Astrocyte (in vitro differentiated cells and primary cell): Measurements from ENCODE around the gene SMIM23. TPM values are rescaled to one million over a fixed set of nuclear protein-coding genes. Genes with fewer than 3 reads are reported as not detected.
A peak's percentile ranks its signal among the peaks of the same experiment; 100 is the strongest.

Experiments
- DNase-seq: peaks from one replicate; pipeline ENCODE4 v3.0.0-alpha.2; 2010; ENCODE audit warnings: low read depth
- FAIRE-seq: peaks from 2 replicates; lab custom pipeline; 2011; peaks lifted over from hg19 to GRCh38; lab: Jason Lieb, UNC
- H2AFZ ChIP-seq: 2 replicates; pipeline ENCODE4 v1.6.0; 2012; ENCODE audit warnings: low read depth, low read length, inconsistent platforms
- H3K27ac ChIP-seq: 2 replicates; pipeline ENCODE4 v1.5.1; 2011; ENCODE audit warnings: low read depth, low read length, inconsistent platforms
- H3K27me3 ChIP-seq: 2 replicates; pipeline ENCODE4 v1.6.0; 2011; ENCODE audit warnings: low read length, inconsistent platforms; ENCODE audit not compliant: insufficient read depth
- H3K36me3 ChIP-seq: 2 replicates; pipeline ENCODE4 v1.5.1; 2011; ENCODE audit warnings: low read length, inconsistent platforms; ENCODE audit not compliant: insufficient read depth
- H3K4me1 ChIP-seq: 2 replicates; pipeline ENCODE4 v1.5.1; 2011; ENCODE audit warnings: low read length, inconsistent platforms; ENCODE audit not compliant: insufficient read depth
- H3K4me2 ChIP-seq: 2 replicates; pipeline ENCODE4 v1.6.0; 2012; ENCODE audit warnings: low read length, inconsistent platforms
- H3K4me3 ChIP-seq: 2 replicates; pipeline ENCODE4 v1.5.1; 2011; ENCODE audit warnings: low read depth, mild to moderate bottlenecking, low read length, inconsistent platforms; ENCODE audit not compliant: insufficient read depth
- H3K79me2 ChIP-seq: 2 replicates; pipeline ENCODE4 v1.6.0; 2012; ENCODE audit warnings: mild to moderate bottlenecking, low read length, inconsistent platforms; ENCODE audit not compliant: insufficient read depth
- H3K9ac ChIP-seq: 2 replicates; pipeline ENCODE4 v1.6.0; 2012; ENCODE audit warnings: mild to moderate bottlenecking, low read length, inconsistent platforms
- H3K9me3 ChIP-seq: 2 replicates; pipeline ENCODE4 v1.5.1; 2012; ENCODE audit warnings: low read depth, mild to moderate bottlenecking, low read length, inconsistent platforms; ENCODE audit not compliant: insufficient read depth
- H4K20me1 ChIP-seq: 2 replicates; pipeline ENCODE4 v1.6.0; 2012; ENCODE audit warnings: low read length, inconsistent platforms; ENCODE audit not compliant: insufficient read depth
- H3K27ac Mint-ChIP-seq: one replicate; pipeline ENCODE4 v1.8.0; 2021; ENCODE audit warnings: mild to moderate bottlenecking, mixed read lengths; ENCODE audit not compliant: unreplicated experiment
- H3K27me3 Mint-ChIP-seq: one replicate; pipeline ENCODE4 v1.8.0; 2021; ENCODE audit warnings: low read depth, mixed read lengths; ENCODE audit not compliant: unreplicated experiment
- H3K36me3 Mint-ChIP-seq: one replicate; pipeline ENCODE4 v1.8.0; 2021; ENCODE audit warnings: low read depth, mixed read lengths; ENCODE audit not compliant: unreplicated experiment
- H3K4me1 Mint-ChIP-seq: one replicate; pipeline ENCODE4 v1.8.0; 2021; ENCODE audit warnings: low read depth, mixed read lengths; ENCODE audit not compliant: unreplicated experiment
- H3K4me3 Mint-ChIP-seq: one replicate; pipeline ENCODE4 v1.8.0; 2021; ENCODE audit warnings: mild to moderate bottlenecking, moderate library complexity, mixed read lengths; ENCODE audit not compliant: unreplicated experiment
- H3K9me3 Mint-ChIP-seq: one replicate; pipeline ENCODE4 v1.8.0; 2021; ENCODE audit warnings: mild to moderate bottlenecking, mixed read lengths; ENCODE audit not compliant: unreplicated experiment
- EZH2 ChIP-seq: IDR thresholded peaks from 2 replicates; pipeline ENCODE4 v1.6.1; 2012; ENCODE audit warnings: mild to moderate bottlenecking, low read length, inconsistent platforms; ENCODE audit not compliant: insufficient read depth
- total RNA-seq: library from RNA; stranded (reverse); gene quantifications from 2 replicates; pipeline ENCODE4 v1.2.1, GENCODE V29; 2021
- TF ChIP-seq, protein P1 (sequence below): IDR thresholded peaks from 2 replicates; pipeline ENCODE4 v1.5.1; 2011; ENCODE audit warnings: low read depth, mild to moderate bottlenecking, inconsistent platforms, low read length, moderate library complexity; ENCODE audit not compliant: insufficient read depth

The SMIM23 gene
- total RNA-seq, 1 donor from 2014 or later, result not detected

DNA sequence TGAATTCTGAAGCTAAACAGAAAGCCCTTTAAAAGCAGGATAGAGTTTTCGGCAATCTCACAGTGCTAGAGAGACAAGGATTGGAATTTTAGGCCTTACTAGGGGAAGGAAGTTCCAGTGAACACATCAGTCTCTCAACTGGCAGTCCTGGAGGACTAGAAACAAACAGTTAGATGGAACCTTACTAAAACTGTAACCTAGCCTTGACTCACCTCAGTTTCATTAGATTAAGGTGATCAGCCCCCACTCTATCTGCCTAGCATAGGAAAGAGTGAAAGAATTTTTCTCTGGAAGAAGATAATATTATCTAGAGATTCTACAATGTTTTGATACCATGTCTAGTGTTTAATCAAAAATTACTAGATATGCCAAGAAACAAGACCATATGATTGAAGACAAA lies 25.8 kb upstream of the SMIM23 start:
- H3K27ac Mint-ChIP-seq, result peak overlapping the region; percentile 14
- peaks cover 2% of the 10 kb centered on the region for H3K9me3 Mint-ChIP-seq
- H3K4me1 Mint-ChIP-seq, result peaks cover 3% of the 10 kb centered on the region
- peaks cover 7% of the 10 kb centered on the region for H3K27me3 Mint-ChIP-seq
- H3K27ac ChIP-seq, result no peak overlapping the region
- H2AFZ ChIP-seq, result no peak overlapping the region
- H3K9ac ChIP-seq, result no peak overlapping the region
- no peak overlapping the region for H3K4me3 ChIP-seq
- no peaks in the 10 kb centered on the region for H3K36me3 ChIP-seq
- H3K36me3 Mint-ChIP-seq, result no peaks in the 10 kb centered on the region
- DNase-seq, result no peak
- no peak overlapping the region for H3K4me2 ChIP-seq
- H4K20me1 ChIP-seq, result no peaks in the 10 kb centered on the region
- no peaks in the 10 kb centered on the region for H3K27me3 ChIP-seq
- no peaks in the 10 kb centered on the region for H3K79me2 ChIP-seq
- no peak for TF ChIP-seq EZH2
- TF ChIP-seq, protein P1, sequence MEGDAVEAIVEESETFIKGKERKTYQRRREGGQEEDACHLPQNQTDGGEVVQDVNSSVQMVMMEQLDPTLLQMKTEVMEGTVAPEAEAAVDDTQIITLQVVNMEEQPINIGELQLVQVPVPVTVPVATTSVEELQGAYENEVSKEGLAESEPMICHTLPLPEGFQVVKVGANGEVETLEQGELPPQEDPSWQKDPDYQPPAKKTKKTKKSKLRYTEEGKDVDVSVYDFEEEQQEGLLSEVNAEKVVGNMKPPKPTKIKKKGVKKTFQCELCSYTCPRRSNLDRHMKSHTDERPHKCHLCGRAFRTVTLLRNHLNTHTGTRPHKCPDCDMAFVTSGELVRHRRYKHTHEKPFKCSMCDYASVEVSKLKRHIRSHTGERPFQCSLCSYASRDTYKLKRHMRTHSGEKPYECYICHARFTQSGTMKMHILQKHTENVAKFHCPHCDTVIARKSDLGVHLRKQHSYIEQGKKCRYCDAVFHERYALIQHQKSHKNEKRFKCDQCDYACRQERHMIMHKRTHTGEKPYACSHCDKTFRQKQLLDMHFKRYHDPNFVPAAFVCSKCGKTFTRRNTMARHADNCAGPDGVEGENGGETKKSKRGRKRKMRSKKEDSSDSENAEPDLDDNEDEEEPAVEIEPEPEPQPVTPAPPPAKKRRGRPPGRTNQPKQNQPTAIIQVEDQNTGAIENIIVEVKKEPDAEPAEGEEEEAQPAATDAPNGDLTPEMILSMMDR, result no peak
- peaks cover 6% of the 10 kb centered on the region for H3K4me1 ChIP-seq
- no peak overlapping the region for H3K4me3 Mint-ChIP-seq
- FAIRE-seq, result no peak
- H3K9me3 ChIP-seq, result peaks cover 3% of the 10 kb centered on the region

DNA sequence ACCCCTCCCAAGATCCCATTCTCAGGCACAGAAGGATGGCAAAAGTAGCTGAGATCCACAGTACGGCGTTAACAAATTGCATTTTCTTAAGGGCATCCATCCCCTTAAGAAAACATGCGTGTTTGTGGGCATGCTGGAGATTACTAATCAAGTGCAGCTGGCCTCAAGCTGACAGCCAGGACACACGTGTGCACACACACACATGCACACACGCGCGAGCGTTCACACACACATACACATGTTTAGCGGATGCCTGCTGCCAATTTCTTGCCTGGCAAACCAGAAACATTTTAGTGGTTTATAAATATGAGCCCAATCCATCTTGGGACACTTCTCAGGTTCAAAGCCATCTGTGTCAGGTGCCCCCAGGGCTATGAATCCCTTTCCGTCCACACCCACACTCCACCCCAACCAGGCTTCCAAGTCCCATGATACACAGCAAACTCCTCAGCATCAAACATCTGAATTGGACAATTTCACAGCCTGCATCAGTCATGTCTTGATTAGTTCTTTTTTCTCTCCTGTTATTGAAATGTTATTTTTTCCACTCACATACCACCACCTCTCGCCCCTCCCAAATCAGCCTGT lies 23.5 kb upstream of the SMIM23 start:
- Histone ChIP-seq H3K79me2 (no peaks in the 10 kb centered on the region), H3K9ac (no peak overlapping the region), H4K20me1 (no peaks in the 10 kb centered on the region), H3K9me3 (peaks cover 7% of the 10 kb centered on the region), H3K4me1 (peaks cover 6% of the 10 kb centered on the region), H2AFZ (no peak overlapping the region), H3K27ac (no peak overlapping the region), H3K4me3 (no peak overlapping the region), H3K4me2 (no peak overlapping the region), H3K36me3 (no peaks in the 10 kb centered on the region), H3K27me3 (peaks cover 5% of the 10 kb centered on the region)
- peaks cover 3% of the 10 kb centered on the region for H3K4me1 Mint-ChIP-seq
- H3K27ac Mint-ChIP-seq, result no peak overlapping the region
- peaks cover 11% of the 10 kb centered on the region for H3K27me3 Mint-ChIP-seq
- H3K36me3 Mint-ChIP-seq, result no peaks in the 10 kb centered on the region
- TF ChIP-seq, protein P1, result no peak
- no peak for TF ChIP-seq EZH2
- H3K9me3 Mint-ChIP-seq, result peaks cover 6% of the 10 kb centered on the region
- H3K4me3 Mint-ChIP-seq, result no peak overlapping the region
- no peak for FAIRE-seq
- no peak for DNase-seq

DNA sequence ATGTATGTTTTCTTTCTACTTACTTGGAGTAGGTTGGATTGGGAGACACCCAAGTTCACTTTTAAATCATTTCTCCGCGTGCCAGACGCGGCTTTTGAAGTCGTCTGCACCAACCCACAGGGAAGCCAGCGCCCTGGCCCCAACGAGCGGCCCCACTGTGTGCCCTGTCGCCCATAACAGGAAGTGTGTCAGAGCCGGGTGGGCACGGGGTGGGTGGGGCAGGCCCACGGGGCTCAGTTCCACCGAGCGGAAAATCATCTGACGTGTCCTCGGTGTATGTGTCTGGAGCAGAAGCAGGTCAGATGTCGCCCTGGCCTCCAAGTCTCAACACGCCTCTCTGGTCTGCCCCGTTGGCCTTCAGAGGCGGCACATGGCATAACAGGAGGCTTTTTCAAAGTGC lies 22.7 kb upstream of the SMIM23 start:
- Histone ChIP-seq H3K9ac (no peak overlapping the region), H3K27ac (no peak overlapping the region), H3K4me2 (no peak overlapping the region), H3K27me3 (peaks cover 5% of the 10 kb centered on the region), H3K79me2 (no peaks in the 10 kb centered on the region), H4K20me1 (no peaks in the 10 kb centered on the region), H3K4me1 (peaks cover 6% of the 10 kb centered on the region), H2AFZ (no peak overlapping the region), H3K4me3 (no peak overlapping the region), H3K36me3 (no peaks in the 10 kb centered on the region), H3K9me3 (peaks cover 7% of the 10 kb centered on the region)
- H3K27ac Mint-ChIP-seq, result no peak overlapping the region
- DNase-seq (no peak), FAIRE-seq (no peak)
- H3K9me3 Mint-ChIP-seq, result peaks cover 6% of the 10 kb centered on the region
- H3K4me3 Mint-ChIP-seq, result no peak overlapping the region
- H3K27me3 Mint-ChIP-seq, result peaks cover 11% of the 10 kb centered on the region
- H3K36me3 Mint-ChIP-seq, result no peaks in the 10 kb centered on the region
- TF ChIP-seq, protein P1, result no peak
- TF ChIP-seq EZH2, result no peak
- peaks cover 3% of the 10 kb centered on the region for H3K4me1 Mint-ChIP-seq
